ENCODE data around the gene LRMDA.

The LRMDA gene

GRCh38 chr10:76328348-76328747 is 896.9 kb downstream of the LRMDA start:
- Histone ChIP-seq H3K4me2 (ENCODE audit: low read length) (no peak overlapping the region), H3K4me3 (ENCODE audit: low read depth, low read length) (no peak overlapping the region), H3K27me3 (ENCODE audit: control insufficient read depth, insufficient read depth, low read length) (no peaks in the 10 kb centered on the region), H3K36me3 (ENCODE audit: control insufficient read depth, insufficient read depth, low read length) (no peaks in the 10 kb centered on the region), H3K9ac (no peak overlapping the region), H2AFZ (no peak overlapping the region), H3K9me3 (ENCODE audit: control insufficient read depth, low read length) (no peaks in the 10 kb centered on the region), H3K79me2 (no peaks in the 10 kb centered on the region), H3K27ac (no peak overlapping the region), H3K4me1 (no peaks in the 10 kb centered on the region)
- TF ChIP-seq CTCF (IDR thresholded peaks at IDR 0.05) = no peak

GRCh38 chr10:76329891-76330575 is 898.6 kb downstream of the LRMDA start:
- Histone ChIP-seq H3K4me3 (ENCODE audit: low read depth, low read length) (no peak overlapping the region), H2AFZ (no peak overlapping the region), H3K79me2 (no peaks in the 10 kb centered on the region), H3K9me3 (ENCODE audit: control insufficient read depth, low read length) (no peaks in the 10 kb centered on the region), H3K9ac (no peak overlapping the region), H3K27me3 (ENCODE audit: control insufficient read depth, insufficient read depth, low read length) (no peaks in the 10 kb centered on the region), H3K36me3 (ENCODE audit: control insufficient read depth, insufficient read depth, low read length) (no peaks in the 10 kb centered on the region), H3K4me2 (ENCODE audit: low read length) (no peak overlapping the region), H3K27ac (no peak overlapping the region), H3K4me1 (no peaks in the 10 kb centered on the region)
- no peak for TF ChIP-seq CTCF (IDR thresholded peaks at IDR 0.05)

GRCh38 chr10:76331742-76332141 is 900.3 kb downstream of the LRMDA start:
- H3K79me2 ChIP-seq = no peaks in the 10 kb centered on the region
- no peak overlapping the region for H3K4me3 ChIP-seq (ENCODE audit: low read depth, low read length)
- no peaks in the 10 kb centered on the region for H3K9me3 ChIP-seq (ENCODE audit: control insufficient read depth, low read length)
- no peak for TF ChIP-seq CTCF (IDR thresholded peaks at IDR 0.05)
- no peaks in the 10 kb centered on the region for H3K27me3 ChIP-seq (ENCODE audit: control insufficient read depth, insufficient read depth, low read length)
- no peak overlapping the region for H3K9ac ChIP-seq
- no peaks in the 10 kb centered on the region for H3K4me1 ChIP-seq
- no peaks in the 10 kb centered on the region for H3K36me3 ChIP-seq (ENCODE audit: control insufficient read depth, insufficient read depth, low read length)
- H2AFZ ChIP-seq = no peak overlapping the region
- no peak overlapping the region for H3K4me2 ChIP-seq (ENCODE audit: low read length)
- no peak overlapping the region for H3K27ac ChIP-seq

- H3K4me1 ChIP-seq = no peaks in the 10 kb centered on the region
- no peaks in the 10 kb centered on the region for H3K9me3 ChIP-seq (ENCODE audit: control insufficient read depth, low read length)
- no peaks in the 10 kb centered on the region for H3K36me3 ChIP-seq (ENCODE audit: control insufficient read depth, insufficient read depth, low read length)
- TF ChIP-seq CTCF (IDR thresholded peaks at IDR 0.05) = no peak
- no peaks in the 10 kb centered on the region for H3K27me3 ChIP-seq (ENCODE audit: control insufficient read depth, insufficient read depth, low read length)
- no peak overlapping the region for H3K9ac ChIP-seq
- H3K79me2 ChIP-seq = no peaks in the 10 kb centered on the region
- H3K4me3 ChIP-seq (ENCODE audit: low read depth, low read length) = no peak overlapping the region
- no peak overlapping the region for H3K4me2 ChIP-seq (ENCODE audit: low read length)
- H2AFZ ChIP-seq = no peak overlapping the region
- no peak overlapping the region for H3K27ac ChIP-seq
Measured at GRCh38 chr10:76333326-76333725, 901.9 kb downstream of the LRMDA start.

GRCh38 chr10:76333796-76334195 is 902.4 kb downstream of the LRMDA start:
- Histone ChIP-seq H3K9ac (no peak overlapping the region), H3K27ac (no peak overlapping the region), H3K27me3 (ENCODE audit: control insufficient read depth, insufficient read depth, low read length) (no peaks in the 10 kb centered on the region), H3K4me3 (ENCODE audit: low read depth, low read length) (no peak overlapping the region), H3K9me3 (ENCODE audit: control insufficient read depth, low read length) (no peaks in the 10 kb centered on the region), H2AFZ (no peak overlapping the region), H3K36me3 (ENCODE audit: control insufficient read depth, insufficient read depth, low read length) (no peaks in the 10 kb centered on the region), H3K4me2 (ENCODE audit: low read length) (no peak overlapping the region), H3K79me2 (no peaks in the 10 kb centered on the region), H3K4me1 (no peaks in the 10 kb centered on the region)
- no peak for TF ChIP-seq CTCF (IDR thresholded peaks at IDR 0.05)

Data from parathyroid adenoma (tissue), 2 donors.